Mesenteric fat pad (tissue), 1 donor: ENCODE results near the gene PAX4. TPM values are rescaled to one million over a fixed set of nuclear protein-coding genes. Genes with fewer than 3 reads are reported as not detected.
"Not testable (repeated sequence)": the region's sequence is repeated elsewhere in the genome, so short reads cannot be mapped to it uniquely, and the experiment has no call there.

Source experiments
- DNase-seq: peaks from one replicate; pipeline ENCODE4 v3.0.0-alpha.2; 2020; ENCODE audit warnings: low spot score
- total RNA-seq: library from RNA; stranded (reverse); fragmentation: NEBNext Ultra II Directional; extraction: Animal tissue kit (Norgen Biotek cat#: 25700); gene quantifications from one replicate; pipeline ENCODE4 v1.2.1, GENCODE V29; 2021
- donor health status: DM: yes; HTN: yes; CAD: no.

Gene PAX4
- total RNA-seq, 1 donor from 2014 or later, result not detected

DNA sequence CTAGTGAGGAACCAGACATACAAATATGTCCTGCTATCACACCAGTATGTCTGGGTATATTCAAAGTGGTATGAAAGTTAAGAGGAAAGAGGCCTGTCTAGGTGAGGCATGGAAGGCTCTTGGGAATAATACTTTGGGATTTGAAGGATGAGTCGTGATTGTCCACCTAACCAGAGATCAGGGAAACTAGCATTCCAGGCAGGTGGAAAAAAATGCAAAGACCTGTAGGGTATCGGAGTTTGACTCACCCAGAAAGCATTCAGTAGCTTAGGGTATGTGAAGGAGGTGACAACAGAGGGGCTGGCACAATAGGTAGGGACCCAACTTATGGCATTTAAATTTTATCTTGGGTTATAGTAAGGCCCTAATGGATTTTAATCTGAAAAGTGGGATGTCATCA lies 31.6 kb downstream of the PAX4 start:
- no peak for DNase-seq

- DNase-seq, result peak; percentile 98
Observed at GRCh38 chr7:127585044-127585953, 32.6 kb downstream of the PAX4 start, which contains the start of gene GCC1. TSS of gene GCC1 (minus strand) at chr7:127585596. CDS start at chr7:127585182, 414 bp downstream.

GRCh38 chr7:127584648-127585043 lies 33.3 kb downstream of the PAX4 start:
- no peak for DNase-seq

DNA sequence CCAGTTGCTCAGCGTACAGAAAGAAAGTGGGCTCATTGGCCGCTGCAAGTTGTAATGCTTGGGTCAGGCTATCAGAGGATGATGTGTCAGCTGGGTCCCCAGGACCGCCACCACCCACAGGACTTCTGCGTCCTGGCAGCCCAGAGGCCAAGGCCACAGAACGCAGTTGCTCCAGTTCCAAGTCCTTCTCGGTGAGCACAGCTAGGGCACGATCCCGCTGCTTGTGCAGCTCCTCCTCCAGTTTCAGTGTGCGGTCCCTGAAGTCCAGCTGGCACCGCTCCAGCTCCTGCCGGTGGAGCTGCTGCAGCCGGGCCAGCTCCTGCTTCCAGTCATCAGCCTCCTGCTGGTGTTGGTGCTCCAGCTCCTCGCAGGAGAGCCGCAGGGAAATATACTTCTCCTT lies 35.6 kb downstream of the PAX4 start:
- DNase-seq, result no peak

GRCh38 chr7:127581716-127582115 lies 36.2 kb downstream of the PAX4 start:
- DNase-seq, result no peak

DNA sequence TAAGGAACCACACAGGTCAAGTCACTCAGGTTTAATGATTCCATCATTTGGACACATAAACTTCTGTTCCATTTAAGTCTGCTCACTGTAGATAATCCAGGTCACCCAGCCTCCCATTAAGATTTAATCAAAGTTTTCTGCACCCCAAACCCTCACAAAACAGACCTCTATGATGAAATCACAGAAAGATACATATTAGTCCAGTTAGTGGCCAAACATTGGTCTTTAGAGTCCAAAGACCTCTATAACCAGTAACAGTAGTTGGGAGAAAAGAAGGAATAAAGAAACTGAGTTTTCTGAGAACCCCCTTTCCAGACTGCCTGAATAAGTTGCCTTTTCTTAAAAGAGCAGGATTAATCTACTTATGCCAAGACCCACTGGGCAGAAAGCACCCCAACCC lies 37.3 kb downstream of the PAX4 start:
- DNase-seq, result no peak

GRCh38 chr7:127578711-127579275 lies 39.1 kb downstream of the PAX4 start:
- no peak for DNase-seq

- no peak for DNase-seq
Observed at GRCh38 chr7:127578036-127578684, 39.8 kb downstream of the PAX4 start.

- DNase-seq, result no peak
Observed at GRCh38 chr7:127571741-127572505, 46.0 kb downstream of the PAX4 start.

DNA sequence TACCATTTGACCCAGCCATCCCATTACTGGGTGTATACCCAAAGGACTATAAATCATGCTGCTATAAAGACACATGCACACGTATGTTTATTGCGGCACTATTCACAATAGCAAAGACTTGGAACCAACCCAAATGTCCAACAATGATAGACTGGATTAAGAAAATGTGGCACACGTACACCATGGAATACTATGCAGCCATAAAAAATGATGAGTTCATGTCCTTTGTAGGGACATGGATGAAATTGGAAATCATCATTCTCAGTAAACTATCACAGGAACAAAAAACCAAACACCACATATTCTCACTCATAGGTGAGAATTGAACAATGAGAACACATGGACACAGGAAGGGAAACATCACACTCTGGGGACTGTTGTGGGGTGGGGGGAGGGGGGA lies 49.9 kb downstream of the PAX4 start:
- not testable (repeated sequence) for DNase-seq

GRCh38 chr7:127566242-127566641 lies 51.7 kb downstream of the PAX4 start:
- DNase-seq, result no peak

Other genes with a start within 250 kb of the PAX4 start
- gene ZNF800, start 225.4 kb downstream of the PAX4 start, total RNA-seq, result 40.2 TPM
- 16.4 TPM for gene GCC1, start 32.5 kb downstream of the PAX4 start, total RNA-seq
- gene ARF5, start 29.7 kb downstream of the PAX4 start, total RNA-seq, result 96.2 TPM
- 0.39 TPM for gene FSCN3, start 24.4 kb downstream of the PAX4 start, total RNA-seq
- gene SND1, start 34.1 kb upstream of the PAX4 start, total RNA-seq, result 193 TPM